ENCODE data around the gene FGF23.
A peak's percentile ranks its signal among the peaks of the same experiment; 100 is the strongest.

FGF23 gene

DNA sequence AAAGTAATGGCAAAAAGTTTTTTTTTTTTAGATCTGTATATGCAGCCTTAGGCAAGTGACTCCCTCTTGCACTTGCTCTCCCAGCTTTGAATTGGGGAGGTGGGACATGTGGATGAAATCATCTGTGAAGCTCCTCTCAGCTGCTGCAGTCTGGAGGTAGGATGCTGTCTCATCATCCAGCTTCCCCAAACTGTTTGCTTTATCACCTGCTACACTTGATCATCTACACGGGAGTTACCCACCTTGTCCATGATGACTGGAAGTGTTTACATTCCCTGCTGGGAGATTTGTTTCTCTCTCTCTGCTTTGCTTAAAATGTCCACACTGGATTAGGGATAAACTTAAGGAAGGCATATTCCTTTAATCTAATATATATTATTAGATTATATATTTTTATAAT is 8.5 kb upstream of the FGF23 start:
- no peak for TF ChIP-seq POLR2AphosphoS5 (IDR thresholded peaks at IDR 0.05; ENCODE audit: low read depth, low read length)
- TF ChIP-seq SPI1 (IDR thresholded peaks at IDR 0.05; ENCODE audit: low read depth, low read length) = no peak
- no peak for TF ChIP-seq TAF1 (IDR thresholded peaks at IDR 0.05; ENCODE audit: low read depth, low read length)
- no peak for TF ChIP-seq POLR2A (IDR thresholded peaks at IDR 0.05; ENCODE audit: low read depth, low read length)
- no peak for TF ChIP-seq PAX5 (IDR thresholded peaks at IDR 0.05; ENCODE audit: insufficient read depth, low read length, severe bottlenecking)
- no peak for TF ChIP-seq POU2F2 (IDR thresholded peaks at IDR 0.05; ENCODE audit: low read depth, low read length)
- FAIRE-seq (no peak), DNase-seq (ENCODE audit: insufficient read length, low spot score) (no peak)

DNA sequence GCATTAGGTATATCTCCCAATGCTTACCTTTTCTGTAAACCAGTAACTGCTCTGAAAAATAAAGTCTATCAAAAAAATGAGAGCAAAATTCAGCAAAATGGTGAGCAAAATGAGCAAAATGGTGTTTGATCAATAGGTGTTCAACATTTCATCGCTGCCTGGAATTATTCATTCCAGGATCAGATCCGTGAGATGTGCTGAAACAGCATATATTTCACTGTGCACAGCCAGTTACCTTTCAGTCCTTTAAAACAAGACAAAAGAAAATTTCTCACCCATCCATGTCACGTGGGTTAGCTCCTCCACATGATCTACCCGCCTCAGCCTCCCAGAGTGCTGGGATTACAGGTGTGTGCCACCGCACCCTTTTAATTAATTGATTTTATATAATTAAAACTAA is 8.1 kb upstream of the FGF23 start:
- FAIRE-seq (no peak), DNase-seq (ENCODE audit: insufficient read length, low spot score) (no peak)
- TF ChIP-seq SPI1 (IDR thresholded peaks at IDR 0.05; ENCODE audit: low read depth, low read length) (no peak), POU2F2 (IDR thresholded peaks at IDR 0.05; ENCODE audit: low read depth, low read length) (no peak), TAF1 (IDR thresholded peaks at IDR 0.05; ENCODE audit: low read depth, low read length) (no peak), POLR2A (IDR thresholded peaks at IDR 0.05; ENCODE audit: low read depth, low read length) (no peak), PAX5 (IDR thresholded peaks at IDR 0.05; ENCODE audit: insufficient read depth, low read length, severe bottlenecking) (no peak), POLR2AphosphoS5 (IDR thresholded peaks at IDR 0.05; ENCODE audit: low read depth, low read length) (no peak)

DNA sequence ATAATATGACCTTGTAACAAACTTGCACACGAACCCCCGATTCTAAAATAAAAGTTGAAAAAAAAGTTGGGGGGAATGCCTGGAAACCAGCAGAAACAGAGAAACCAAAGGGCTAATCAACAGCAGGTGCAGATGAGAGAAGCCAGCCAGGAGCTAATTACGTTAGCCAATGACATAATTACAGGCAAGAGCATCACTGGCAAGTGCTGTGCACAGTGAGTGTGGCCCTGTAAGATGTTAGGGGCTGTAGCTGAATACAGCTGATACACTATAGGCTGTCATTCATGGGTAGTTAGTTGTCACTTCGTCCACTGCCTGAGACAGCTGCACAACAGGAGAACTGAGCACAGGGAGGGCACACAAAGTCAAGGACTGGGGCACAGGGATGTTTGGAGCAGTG is 7.3 kb upstream of the FGF23 start:
- FAIRE-seq (peak; percentile 38), DNase-seq (ENCODE audit: insufficient read length, low spot score) (no peak)

DNA sequence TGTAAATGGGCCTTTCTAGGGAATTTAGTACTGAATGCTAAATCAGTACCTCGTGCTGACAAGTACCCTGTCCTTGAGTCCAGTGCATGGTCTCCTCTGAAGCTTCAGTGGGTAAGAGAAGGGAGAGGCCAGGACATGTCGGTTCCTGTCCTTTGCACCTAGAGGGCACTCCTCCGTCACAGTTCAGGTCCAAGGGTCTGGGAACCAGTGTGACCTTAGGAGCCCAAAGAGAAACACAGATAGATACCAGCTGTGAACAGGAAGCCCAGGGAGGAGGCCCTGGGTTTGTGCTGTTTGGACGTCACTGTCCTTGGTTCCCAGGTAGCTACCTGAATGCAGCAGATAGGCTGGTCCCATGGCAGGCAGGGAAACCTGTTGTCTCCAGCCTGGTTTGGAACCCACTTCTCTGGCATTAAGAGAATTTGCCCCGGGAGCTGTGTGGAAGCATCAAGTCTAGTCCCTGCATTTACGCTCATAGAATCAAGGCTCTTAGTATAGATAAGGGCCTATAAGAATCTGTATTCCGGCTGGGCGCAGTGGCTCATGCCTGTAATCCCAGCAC is 3.9 kb upstream of the FGF23 start:
- FAIRE-seq (no peak), DNase-seq (ENCODE audit: insufficient read length, low spot score) (no peak)
- TF ChIP-seq SPI1 (IDR thresholded peaks at IDR 0.05; ENCODE audit: low read depth, low read length) (no peak), PAX5 (IDR thresholded peaks at IDR 0.05; ENCODE audit: insufficient read depth, low read length, severe bottlenecking) (no peak), POLR2A (IDR thresholded peaks at IDR 0.05; ENCODE audit: low read depth, low read length) (no peak), POLR2AphosphoS5 (IDR thresholded peaks at IDR 0.05; ENCODE audit: low read depth, low read length) (no peak), POU2F2 (IDR thresholded peaks at IDR 0.05; ENCODE audit: low read depth, low read length) (no peak)

More for the DNA sequence above, 7.3 kb upstream of the FGF23 start:
- no peak for TF ChIP-seq POLR2AphosphoS5 (IDR thresholded peaks at IDR 0.05; ENCODE audit: low read depth, low read length)
- no peak for TF ChIP-seq PAX5 (IDR thresholded peaks at IDR 0.05; ENCODE audit: insufficient read depth, low read length, severe bottlenecking)
- no peak for TF ChIP-seq POU2F2 (IDR thresholded peaks at IDR 0.05; ENCODE audit: low read depth, low read length)
- TF ChIP-seq POLR2A (IDR thresholded peaks at IDR 0.05; ENCODE audit: low read depth, low read length) = no peak
- TF ChIP-seq TAF1 (IDR thresholded peaks at IDR 0.05; ENCODE audit: low read depth, low read length) = no peak
- no peak for TF ChIP-seq SPI1 (IDR thresholded peaks at IDR 0.05; ENCODE audit: low read depth, low read length)

DNA sequence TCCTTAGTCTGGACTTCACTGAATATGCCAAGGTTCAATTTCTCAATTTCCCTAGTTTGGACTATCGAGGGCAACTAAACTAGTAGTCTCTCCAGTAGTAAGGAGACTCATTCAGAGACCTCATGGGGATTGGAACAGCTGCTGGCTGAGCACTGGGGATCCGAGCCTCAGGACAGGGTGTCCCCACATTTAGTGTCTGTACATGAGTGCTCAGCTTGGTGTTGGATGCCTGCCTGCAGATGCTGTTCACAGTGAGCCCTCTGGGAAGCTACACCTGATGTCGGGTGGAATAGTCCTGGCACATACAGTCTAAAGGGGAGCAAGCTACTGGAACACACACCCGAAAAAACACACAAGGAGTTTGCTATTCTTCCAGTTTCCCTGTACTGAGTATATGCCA is 820 bp upstream of the FGF23 start:
- TF ChIP-seq SPI1 (IDR thresholded peaks at IDR 0.05; ENCODE audit: low read depth, low read length) = no peak
- TF ChIP-seq POU2F2 (IDR thresholded peaks at IDR 0.05; ENCODE audit: low read depth, low read length) = no peak
- no peak for TF ChIP-seq POLR2AphosphoS5 (IDR thresholded peaks at IDR 0.05; ENCODE audit: low read depth, low read length)
- TF ChIP-seq PAX5 (IDR thresholded peaks at IDR 0.05; ENCODE audit: insufficient read depth, low read length, severe bottlenecking) = no peak
- no peak for TF ChIP-seq POLR2A (IDR thresholded peaks at IDR 0.05; ENCODE audit: low read depth, low read length)
- TF ChIP-seq TAF1 (IDR thresholded peaks at IDR 0.05; ENCODE audit: low read depth, low read length) = no peak
- FAIRE-seq = no peak
- no peak for DNase-seq (ENCODE audit: insufficient read length, low spot score)

DNA sequence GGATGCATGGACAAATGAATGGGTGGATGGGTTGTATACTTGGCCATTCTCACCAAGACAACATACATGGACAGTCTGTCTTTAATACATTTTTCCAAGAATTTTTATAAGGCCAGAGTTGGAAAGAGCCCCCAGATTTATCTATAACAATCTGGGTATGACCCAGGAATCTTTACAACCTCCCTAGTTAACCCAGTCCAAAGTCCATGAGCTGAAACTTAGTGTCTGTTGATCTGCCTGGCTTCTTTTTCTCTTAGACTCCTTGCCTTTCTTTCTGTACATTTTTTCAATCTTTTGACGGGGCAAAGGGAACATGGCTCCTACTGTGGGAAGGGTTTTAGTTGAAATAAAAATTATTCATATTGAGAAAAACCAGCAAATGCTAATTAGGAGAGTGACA is 740 bp downstream of the FGF23 start:
- no peak for TF ChIP-seq POLR2A (IDR thresholded peaks at IDR 0.05; ENCODE audit: low read depth, low read length)
- TF ChIP-seq POLR2AphosphoS5 (IDR thresholded peaks at IDR 0.05; ENCODE audit: low read depth, low read length) = no peak
- TF ChIP-seq TAF1 (IDR thresholded peaks at IDR 0.05; ENCODE audit: low read depth, low read length) = no peak
- TF ChIP-seq POU2F2 (IDR thresholded peaks at IDR 0.05; ENCODE audit: low read depth, low read length) = no peak
- DNase-seq (ENCODE audit: insufficient read length, low spot score) = no peak
- no peak for FAIRE-seq

DNA sequence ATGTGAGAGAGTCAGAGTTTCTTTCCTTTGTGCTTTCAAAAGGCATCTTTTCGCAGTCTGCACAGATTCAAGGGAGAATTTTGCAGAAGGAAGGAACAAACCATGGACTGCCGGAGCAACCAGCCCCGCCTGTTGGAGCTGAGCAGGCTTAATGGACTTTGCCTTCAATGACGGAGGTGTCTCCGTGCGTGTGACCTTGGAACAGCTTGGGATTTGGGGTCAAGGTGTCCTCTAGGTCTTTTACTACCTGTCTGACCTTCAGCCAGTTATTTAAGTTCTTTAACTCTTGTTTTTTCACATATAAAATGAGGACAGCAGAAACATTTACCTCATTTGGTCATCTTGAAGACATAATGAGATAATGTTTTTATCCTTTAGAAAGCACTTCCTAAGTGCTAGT is 4.1 kb downstream of the FGF23 start:
- DNase-seq (ENCODE audit: insufficient read length, low spot score) = no peak
- no peak for FAIRE-seq
- no peak for TF ChIP-seq SPI1 (IDR thresholded peaks at IDR 0.05; ENCODE audit: low read depth, low read length)
- no peak for TF ChIP-seq POU2F2 (IDR thresholded peaks at IDR 0.05; ENCODE audit: low read depth, low read length)
- TF ChIP-seq PAX5 (IDR thresholded peaks at IDR 0.05; ENCODE audit: insufficient read depth, low read length, severe bottlenecking) = no peak
- TF ChIP-seq POLR2AphosphoS5 (IDR thresholded peaks at IDR 0.05; ENCODE audit: low read depth, low read length) = no peak
- no peak for TF ChIP-seq POLR2A (IDR thresholded peaks at IDR 0.05; ENCODE audit: low read depth, low read length)
- TF ChIP-seq TAF1 (IDR thresholded peaks at IDR 0.05; ENCODE audit: low read depth, low read length) = no peak

DNA sequence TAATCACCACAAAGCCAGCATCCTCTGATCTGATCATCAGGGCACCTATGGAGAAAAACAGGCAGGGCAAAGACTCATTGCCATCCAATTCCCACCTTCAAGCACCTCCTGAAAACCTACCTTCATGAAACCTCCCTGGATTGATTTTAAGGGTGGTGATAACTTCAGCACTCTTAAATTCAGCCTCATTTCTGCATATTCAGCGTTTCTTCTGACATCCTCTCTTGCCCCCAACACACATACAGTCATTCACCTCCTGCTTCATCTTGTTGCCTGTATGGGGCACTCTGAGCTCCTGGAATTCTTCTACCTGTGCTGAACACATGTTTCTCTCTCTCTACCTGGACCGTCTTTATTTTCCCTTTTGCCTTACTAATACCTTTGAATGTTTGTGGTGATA is 6.9 kb downstream of the FGF23 start:
- TF ChIP-seq POU2F2 (IDR thresholded peaks at IDR 0.05; ENCODE audit: low read depth, low read length) (no peak), POLR2A (IDR thresholded peaks at IDR 0.05; ENCODE audit: low read depth, low read length) (no peak), SPI1 (IDR thresholded peaks at IDR 0.05; ENCODE audit: low read depth, low read length) (no peak), TAF1 (IDR thresholded peaks at IDR 0.05; ENCODE audit: low read depth, low read length) (no peak), POLR2AphosphoS5 (IDR thresholded peaks at IDR 0.05; ENCODE audit: low read depth, low read length) (no peak), PAX5 (IDR thresholded peaks at IDR 0.05; ENCODE audit: insufficient read depth, low read length, severe bottlenecking) (no peak)

DNA sequence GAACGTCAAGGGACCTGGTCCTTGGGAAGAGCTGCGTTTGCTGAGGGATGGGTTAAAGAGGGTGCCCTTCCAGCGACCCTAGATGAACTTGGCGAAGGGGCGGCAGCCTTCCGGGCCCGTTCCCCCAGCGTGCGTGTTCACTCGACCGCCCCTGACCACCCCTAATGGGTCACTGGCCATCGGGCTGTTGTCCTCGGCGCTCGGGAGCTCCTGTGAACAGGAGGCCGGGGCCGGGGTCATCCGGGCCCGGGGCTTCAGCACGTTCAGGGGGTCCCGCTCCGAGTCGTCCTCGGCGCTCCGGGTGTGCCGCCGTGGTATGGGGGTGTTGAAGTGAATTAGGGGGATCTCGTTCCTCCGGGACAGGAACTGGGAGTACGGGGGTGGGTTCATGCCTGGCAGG is 9.2 kb downstream of the FGF23 start:
- FAIRE-seq (no peak), DNase-seq (ENCODE audit: insufficient read length, low spot score) (no peak)
- TF ChIP-seq POLR2A (IDR thresholded peaks at IDR 0.05; ENCODE audit: low read depth, low read length) (no peak), POU2F2 (IDR thresholded peaks at IDR 0.05; ENCODE audit: low read depth, low read length) (no peak), SPI1 (IDR thresholded peaks at IDR 0.05; ENCODE audit: low read depth, low read length) (no peak), POLR2AphosphoS5 (IDR thresholded peaks at IDR 0.05; ENCODE audit: low read depth, low read length) (no peak), TAF1 (IDR thresholded peaks at IDR 0.05; ENCODE audit: low read depth, low read length) (no peak), PAX5 (IDR thresholded peaks at IDR 0.05; ENCODE audit: insufficient read depth, low read length, severe bottlenecking) (no peak)

More for the DNA sequence above, 6.9 kb downstream of the FGF23 start:
- DNase-seq (ENCODE audit: insufficient read length, low spot score) = no peak
- no peak for FAIRE-seq

DNA sequence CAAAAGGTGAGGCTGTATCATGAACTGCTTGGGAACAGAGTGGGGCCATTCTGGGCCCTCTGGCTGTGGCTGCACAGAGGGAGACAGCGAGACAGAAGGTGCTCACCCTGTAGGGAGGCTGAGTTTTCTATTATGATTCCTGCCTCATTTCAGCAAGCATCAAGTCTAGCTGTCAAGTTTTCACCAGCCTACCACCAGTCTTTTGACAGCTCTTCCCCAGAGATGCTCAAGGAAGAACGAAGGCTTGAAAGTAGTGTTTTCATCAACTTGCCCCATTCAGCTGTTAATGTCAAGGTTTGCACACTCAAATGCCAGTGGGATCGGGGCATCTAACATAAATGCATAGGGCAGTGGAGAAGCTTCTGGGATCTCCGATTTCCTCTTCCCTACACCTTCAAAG is 10.0 kb downstream of the FGF23 start:
- no peak for FAIRE-seq
- no peak for TF ChIP-seq PAX5 (IDR thresholded peaks at IDR 0.05; ENCODE audit: insufficient read depth, low read length, severe bottlenecking)
- no peak for TF ChIP-seq POU2F2 (IDR thresholded peaks at IDR 0.05; ENCODE audit: low read depth, low read length)
- TF ChIP-seq POLR2A (IDR thresholded peaks at IDR 0.05; ENCODE audit: low read depth, low read length) = no peak
- no peak for TF ChIP-seq SPI1 (IDR thresholded peaks at IDR 0.05; ENCODE audit: low read depth, low read length)
- no peak for TF ChIP-seq POLR2AphosphoS5 (IDR thresholded peaks at IDR 0.05; ENCODE audit: low read depth, low read length)
- no peak for TF ChIP-seq TAF1 (IDR thresholded peaks at IDR 0.05; ENCODE audit: low read depth, low read length)
- DNase-seq (ENCODE audit: insufficient read length, low spot score) = no peak

Data from GM12891 (cell line).